SK-N-MC (cell line): ENCODE measurements around the gene KCNA5.

Experiments used
- DNase-seq: peaks from one replicate; pipeline ENCODE4 v3.0.0-alpha.2; 2011; ENCODE audit warnings: low read depth, low spot score
- H3K27ac ChIP-seq: fragments of 200-600 bp; sonication (generic); 2 replicates; pipeline ENCODE4 v1.5.1; 2016; ENCODE audit warnings: mixed run types
- H3K36me3 ChIP-seq: fragments of 200-600 bp; sonication (generic); 2 replicates; pipeline ENCODE4 v1.6.1; 2017; ENCODE audit warnings: antibody characterized with exemption, low read length, mixed read lengths; ENCODE audit not compliant: insufficient read depth
- H3K4me3 ChIP-seq: fragments of 200-600 bp; sonication (generic); 2 replicates; pipeline ENCODE4 v1.5.1; 2016
- H3K9ac ChIP-seq: fragments of 200-600 bp; sonication (generic); 2 replicates; pipeline ENCODE4 v1.8.0; 2017; ENCODE audit warnings: mixed run types, mixed read lengths; ENCODE audit not compliant: insufficient read length
- H3K9me3 ChIP-seq: fragments of 200-600 bp; sonication (generic); 2 replicates; pipeline ENCODE4 v1.6.1; 2017; ENCODE audit warnings: low read depth, mild to moderate bottlenecking, antibody characterized with exemption, low read length, moderate library complexity, mixed read lengths
- EZH2 ChIP-seq: fragments of 200-600 bp; sonication (generic); IDR thresholded peaks from one replicate; pipeline ENCODE4 v1.6.1; 2017; ENCODE audit warnings: antibody characterized with exemption
- FOXP2 ChIP-seq: optimal IDR thresholded peaks from 2 replicates; pipeline ENCODE3; 2011; ENCODE audit warnings: mild to moderate bottlenecking, moderate library complexity; ENCODE audit not compliant: insufficient read depth; ENCODE audit errors: extremely low read length, control extremely low read depth
- POLR2AphosphoS5 ChIP-seq: IDR thresholded peaks from 2 replicates; pipeline ENCODE4 v1.6.1; 2012; ENCODE audit warnings: mild to moderate bottlenecking, low read depth, low read length, borderline replicate concordance

The KCNA5 gene

GRCh38 chr12:5073054-5073453 is 29.4 kb downstream of the KCNA5 start:
- H3K9me3 ChIP-seq, result no peaks in the 10 kb centered on the region
- DNase-seq, result no peak
- no peak for TF ChIP-seq EZH2
- TF ChIP-seq FOXP2, result no peak
- TF ChIP-seq POLR2AphosphoS5, result no peak
- no peak overlapping the region for H3K27ac ChIP-seq
- no peak overlapping the region for H3K4me3 ChIP-seq
- H3K9ac ChIP-seq, result no peak overlapping the region
- H3K36me3 ChIP-seq, result no peaks in the 10 kb centered on the region

- H3K4me3 ChIP-seq, result no peak overlapping the region
- H3K36me3 ChIP-seq, result no peaks in the 10 kb centered on the region
- H3K9me3 ChIP-seq, result no peaks in the 10 kb centered on the region
- H3K27ac ChIP-seq, result no peak overlapping the region
- H3K9ac ChIP-seq, result no peak overlapping the region
- no peak for DNase-seq
- TF ChIP-seq EZH2 (no peak), POLR2AphosphoS5 (no peak), FOXP2 (no peak)
Measured at GRCh38 chr12:5073853-5074252, 30.2 kb downstream of the KCNA5 start.

GRCh38 chr12:5076761-5077160 is 33.1 kb downstream of the KCNA5 start:
- no peak for DNase-seq
- Histone ChIP-seq H3K4me3 (no peak overlapping the region), H3K27ac (no peak overlapping the region), H3K36me3 (no peaks in the 10 kb centered on the region), H3K9me3 (no peaks in the 10 kb centered on the region), H3K9ac (no peak overlapping the region)
- TF ChIP-seq EZH2 (no peak), FOXP2 (no peak), POLR2AphosphoS5 (no peak)

DNA sequence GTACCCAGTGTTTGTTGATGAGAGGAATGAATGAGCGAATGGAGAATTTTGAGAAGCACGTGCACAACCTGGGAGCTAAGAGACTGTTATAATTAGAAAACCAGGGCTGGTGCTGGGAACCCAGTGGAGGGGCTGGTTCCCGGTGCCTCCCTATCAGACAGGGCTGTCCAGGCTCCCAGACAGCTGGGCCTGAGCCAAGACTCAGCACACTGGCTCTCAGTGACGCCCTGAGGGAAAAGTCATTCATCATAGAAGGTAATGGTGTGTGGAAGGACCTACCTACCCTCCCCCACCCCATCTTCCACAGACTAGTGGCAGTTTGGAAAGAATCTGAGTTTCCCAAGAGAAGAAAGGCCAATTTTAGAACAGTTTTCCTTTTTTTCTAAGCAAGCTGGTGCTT is 34.7 kb downstream of the KCNA5 start:
- Histone ChIP-seq H3K9me3 (no peaks in the 10 kb centered on the region), H3K9ac (no peak overlapping the region), H3K4me3 (no peak overlapping the region), H3K27ac (no peak overlapping the region), H3K36me3 (no peaks in the 10 kb centered on the region)
- no peak for DNase-seq
- no peak for TF ChIP-seq POLR2AphosphoS5
- no peak for TF ChIP-seq FOXP2

- no peak overlapping the region for H3K27ac ChIP-seq
- no peak overlapping the region for H3K9ac ChIP-seq
- no peak overlapping the region for H3K4me3 ChIP-seq
- H3K9me3 ChIP-seq, result no peaks in the 10 kb centered on the region
- TF ChIP-seq EZH2 (no peak), POLR2AphosphoS5 (no peak), FOXP2 (no peak)
- no peaks in the 10 kb centered on the region for H3K36me3 ChIP-seq
- DNase-seq, result no peak
Measured at GRCh38 chr12:5081016-5081415, 37.3 kb downstream of the KCNA5 start.

DNA sequence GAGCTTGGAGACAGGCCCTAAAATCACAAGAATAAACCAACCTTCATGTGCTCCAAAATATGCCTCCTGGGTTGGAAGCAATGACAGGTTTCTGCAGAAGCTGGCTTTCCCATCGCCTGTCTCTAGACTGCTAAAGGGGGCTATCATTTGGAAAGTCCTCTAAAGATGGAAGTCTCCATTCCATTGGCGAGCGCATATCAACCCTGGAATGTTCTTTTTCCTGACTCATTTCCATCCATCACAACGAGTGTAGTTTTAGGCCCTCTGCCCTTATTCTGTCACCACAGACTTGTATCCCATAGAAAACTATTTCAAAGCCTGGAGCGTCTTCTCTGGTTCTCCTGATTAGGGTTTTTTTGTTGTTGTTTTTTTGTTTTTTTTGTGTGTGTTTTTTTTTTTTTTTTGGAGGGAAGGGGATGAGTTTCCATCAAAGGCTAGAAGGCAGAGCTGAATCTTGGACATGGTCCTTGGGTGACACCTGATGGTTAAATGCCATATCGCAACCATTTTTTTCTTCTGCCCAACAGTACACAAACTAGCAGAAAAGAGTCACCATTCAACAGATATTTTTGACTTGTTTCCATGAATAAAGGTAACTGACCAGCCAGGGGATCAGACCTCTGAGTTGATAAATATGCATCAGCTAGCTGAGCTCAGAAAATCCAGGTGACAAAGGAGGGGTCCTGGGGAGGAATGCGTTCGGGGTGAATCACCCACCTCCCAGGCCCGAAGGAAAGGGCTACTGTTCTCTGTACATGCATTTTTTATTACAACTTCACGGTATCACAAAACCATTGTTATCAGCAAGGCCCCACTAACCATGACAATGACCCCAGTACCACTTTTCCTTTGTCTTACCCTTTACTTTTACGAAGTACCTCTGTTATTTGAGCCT is 40.5 kb downstream of the KCNA5 start:
- TF ChIP-seq EZH2 (no peak), POLR2AphosphoS5 (no peak), FOXP2 (no peak)
- no peak overlapping the region for H3K4me3 ChIP-seq
- no peak for DNase-seq
- no peaks in the 10 kb centered on the region for H3K36me3 ChIP-seq
- no peak overlapping the region for H3K27ac ChIP-seq
- no peak overlapping the region for H3K9ac ChIP-seq
- H3K9me3 ChIP-seq, result no peaks in the 10 kb centered on the region

GRCh38 chr12:5085896-5086295 is 42.2 kb downstream of the KCNA5 start:
- Histone ChIP-seq H3K9ac (no peak overlapping the region), H3K36me3 (no peaks in the 10 kb centered on the region), H3K27ac (no peak overlapping the region), H3K4me3 (no peak overlapping the region), H3K9me3 (no peaks in the 10 kb centered on the region)
- TF ChIP-seq EZH2, result no peak
- no peak for TF ChIP-seq POLR2AphosphoS5
- no peak for TF ChIP-seq FOXP2
- DNase-seq, result no peak

DNA sequence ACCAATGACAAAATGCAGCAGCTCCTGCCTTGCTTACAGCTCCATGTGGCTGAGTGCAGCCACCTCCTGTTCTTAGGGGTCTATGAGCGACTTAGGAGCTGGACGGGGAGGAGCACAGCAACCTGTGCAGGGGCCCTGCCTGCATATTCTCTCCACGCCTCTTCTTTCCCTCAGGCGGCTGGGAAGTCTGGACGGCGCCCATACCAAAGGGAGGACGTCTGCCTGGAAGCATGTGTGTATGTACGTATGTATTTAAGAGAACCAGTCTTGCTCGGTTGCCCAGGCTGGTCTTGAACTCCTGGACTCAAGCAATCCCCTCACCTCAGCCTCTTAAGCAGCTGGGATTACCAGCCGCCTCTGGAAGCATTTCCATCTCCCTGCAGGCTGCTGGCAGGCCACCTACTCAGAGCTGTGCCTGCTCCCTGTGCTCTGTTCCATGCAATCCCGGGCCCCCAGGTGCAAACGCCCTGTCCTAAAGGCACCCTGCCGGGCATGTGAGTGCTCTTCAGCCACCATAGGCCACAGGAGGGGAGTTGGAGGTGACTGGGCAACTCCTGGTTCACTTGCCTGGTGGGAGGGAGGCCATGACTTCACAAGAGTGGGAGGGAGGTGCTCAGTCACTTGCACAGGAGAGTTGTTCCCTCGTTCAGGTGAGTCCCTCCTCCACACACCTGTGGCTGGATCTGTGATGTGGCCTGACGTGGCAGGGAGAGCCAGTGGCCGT is 44.3 kb downstream of the KCNA5 start:
- Histone ChIP-seq H3K9ac (no peak overlapping the region), H3K9me3 (no peaks in the 10 kb centered on the region), H3K4me3 (no peak overlapping the region), H3K36me3 (no peaks in the 10 kb centered on the region), H3K27ac (no peak overlapping the region)
- DNase-seq, result no peak
- TF ChIP-seq POLR2AphosphoS5 (no peak), EZH2 (no peak), FOXP2 (no peak)
